Measurements from ENCODE around the gene EVI5.
A peak's percentile ranks its signal among the peaks of the same experiment; 100 is the strongest.

The EVI5 gene

GRCh38 chr1:92826792-92827191 is 41.9 kb upstream of the EVI5 start:
- DNase-seq (ENCODE audit: low read depth): peak; percentile 28

GRCh38 chr1:92822879-92823278 is 38.0 kb upstream of the EVI5 start:
- DNase-seq (ENCODE audit: low read depth): peak; percentile 94
- TF ChIP-seq, protein P1, sequence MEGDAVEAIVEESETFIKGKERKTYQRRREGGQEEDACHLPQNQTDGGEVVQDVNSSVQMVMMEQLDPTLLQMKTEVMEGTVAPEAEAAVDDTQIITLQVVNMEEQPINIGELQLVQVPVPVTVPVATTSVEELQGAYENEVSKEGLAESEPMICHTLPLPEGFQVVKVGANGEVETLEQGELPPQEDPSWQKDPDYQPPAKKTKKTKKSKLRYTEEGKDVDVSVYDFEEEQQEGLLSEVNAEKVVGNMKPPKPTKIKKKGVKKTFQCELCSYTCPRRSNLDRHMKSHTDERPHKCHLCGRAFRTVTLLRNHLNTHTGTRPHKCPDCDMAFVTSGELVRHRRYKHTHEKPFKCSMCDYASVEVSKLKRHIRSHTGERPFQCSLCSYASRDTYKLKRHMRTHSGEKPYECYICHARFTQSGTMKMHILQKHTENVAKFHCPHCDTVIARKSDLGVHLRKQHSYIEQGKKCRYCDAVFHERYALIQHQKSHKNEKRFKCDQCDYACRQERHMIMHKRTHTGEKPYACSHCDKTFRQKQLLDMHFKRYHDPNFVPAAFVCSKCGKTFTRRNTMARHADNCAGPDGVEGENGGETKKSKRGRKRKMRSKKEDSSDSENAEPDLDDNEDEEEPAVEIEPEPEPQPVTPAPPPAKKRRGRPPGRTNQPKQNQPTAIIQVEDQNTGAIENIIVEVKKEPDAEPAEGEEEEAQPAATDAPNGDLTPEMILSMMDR (conservative IDR thresholded peaks at IDR 0.05; ENCODE audit: low read depth, low read length): no peak
- H3K4me3 ChIP-seq (ENCODE audit: low read depth, low read length): no peak overlapping the region

More at GRCh38 chr1:92826792-92827191, 41.9 kb upstream of the EVI5 start:
- no peak overlapping the region for H3K4me3 ChIP-seq (ENCODE audit: low read depth, low read length)
- TF ChIP-seq, protein P1 (conservative IDR thresholded peaks at IDR 0.05; ENCODE audit: low read depth, low read length): no peak

DNA sequence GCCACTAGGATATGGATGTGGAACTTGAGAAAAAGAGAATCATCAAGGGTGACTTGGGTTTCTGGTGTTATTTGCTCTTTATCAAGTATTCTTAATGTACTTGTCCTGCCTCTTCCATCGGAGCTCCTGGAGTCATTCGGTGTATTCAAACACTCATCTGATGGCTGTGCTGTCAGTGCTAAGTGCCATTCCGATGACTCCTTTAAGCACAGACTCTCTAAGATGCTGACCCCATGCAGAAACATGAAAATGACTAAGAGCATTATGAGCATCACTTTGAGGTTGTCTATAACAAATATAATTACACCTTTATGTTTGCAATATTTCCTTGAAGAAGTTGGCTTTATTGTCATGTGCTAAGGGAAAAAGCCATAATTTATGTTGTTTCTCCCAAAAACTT is 35.6 kb upstream of the EVI5 start:
- H3K4me3 ChIP-seq (ENCODE audit: low read depth, low read length): no peak overlapping the region
- TF ChIP-seq, protein P1 (conservative IDR thresholded peaks at IDR 0.05; ENCODE audit: low read depth, low read length): no peak
- peak; percentile 31 for DNase-seq (ENCODE audit: low read depth)

- TF ChIP-seq, protein P1 (conservative IDR thresholded peaks at IDR 0.05; ENCODE audit: low read depth, low read length): peak; percentile 19
- peak; percentile 73 for DNase-seq (ENCODE audit: low read depth)
- no peak overlapping the region for H3K4me3 ChIP-seq (ENCODE audit: low read depth, low read length)
Measured at GRCh38 chr1:92820024-92820423, 35.1 kb upstream of the EVI5 start.

- peak; percentile 65 for DNase-seq (ENCODE audit: low read depth)
- H3K4me3 ChIP-seq (ENCODE audit: low read depth, low read length): no peak overlapping the region
- TF ChIP-seq, protein P1 (conservative IDR thresholded peaks at IDR 0.05; ENCODE audit: low read depth, low read length): peak; percentile 78
Measured at GRCh38 chr1:92817986-92818764, 33.3 kb upstream of the EVI5 start.

- no peak overlapping the region for H3K4me3 ChIP-seq (ENCODE audit: low read depth, low read length)
- TF ChIP-seq, protein P1 (conservative IDR thresholded peaks at IDR 0.05; ENCODE audit: low read depth, low read length): no peak
- DNase-seq (ENCODE audit: low read depth): no peak
Measured at GRCh38 chr1:92817137-92817697, 32.3 kb upstream of the EVI5 start.
